WTC11 (cell line): Measurements from ENCODE around the gene FAM228A. TPM values are rescaled to one million over a fixed set of nuclear protein-coding genes. Genes with fewer than 3 reads are reported as not detected.

Source experiments
- ATAC-seq: fragments of 200-7000 bp; cut with Tn5 transposase; 2 replicates; pipeline ENCODE4 v1.10.0; 2021; ENCODE audit warnings: mild to moderate bottlenecking, moderate library complexity
- CTCF ChIA-PET: fragments of 300-600 bp; sonication (Branson Sonifier 250); formaldehyde crosslinking; loops from one replicate; lab custom pipeline; 2021; ENCODE audit warnings: antibody characterized with exemption; lab: Charles Lee
- POLR2A ChIA-PET: fragments of 350-600 bp; sonication (Branson Sonifier 250); formaldehyde crosslinking; loops from one replicate; lab custom pipeline; 2021; ENCODE audit warnings: antibody characterized with exemption; lab: Charles Lee
- DNase-seq: peaks from one replicate; pipeline ENCODE4 v3.0.0; 2021; ENCODE audit warnings: low spot score
- H3K27ac Mint-ChIP-seq: 2 replicates; pipeline ENCODE4 v1.8.0; 2021; ENCODE audit warnings: mixed read lengths
- H3K27me3 Mint-ChIP-seq: 2 replicates; pipeline ENCODE4 v1.8.0; 2021; ENCODE audit warnings: low read depth, mild to moderate bottlenecking, moderate library complexity, mixed read lengths
- H3K36me3 Mint-ChIP-seq: 2 replicates; pipeline ENCODE4 v1.8.0; 2021; ENCODE audit warnings: mixed read lengths
- H3K4me1 Mint-ChIP-seq: 2 replicates; pipeline ENCODE4 v1.8.0; 2022; ENCODE audit warnings: mixed read lengths
- H3K4me3 Mint-ChIP-seq: 2 replicates; pipeline ENCODE4 v1.8.0; 2021; ENCODE audit warnings: mild to moderate bottlenecking, moderate library complexity, mixed read lengths
- H3K9me3 Mint-ChIP-seq: 2 replicates; pipeline ENCODE4 v1.8.0; 2021; ENCODE audit warnings: mixed read lengths
- AFF4 ChIP-seq: sonication (generic); formaldehyde crosslinking; IDR thresholded peaks from 2 replicates; pipeline ENCODE4 v1.8.1; 2023; ENCODE audit warnings: mild to moderate bottlenecking, missing genetic modification reagents, borderline replicate concordance
- CREB1 ChIP-seq: sonication (generic); formaldehyde crosslinking; IDR thresholded peaks from 2 replicates; pipeline ENCODE4 v1.8.0; 2023; ENCODE audit warnings: mild to moderate bottlenecking, missing genetic modification reagents
- FOXP1 ChIP-seq: sonication (generic); formaldehyde crosslinking; IDR thresholded peaks from 2 replicates; pipeline ENCODE4 v1.8.0; 2022; ENCODE audit warnings: missing genetic modification reagents, mild to moderate bottlenecking, moderate library complexity, borderline replicate concordance
- JUN ChIP-seq: sonication (generic); formaldehyde crosslinking; IDR thresholded peaks from 2 replicates; pipeline ENCODE4 v1.8.0; 2023; ENCODE audit warnings: mild to moderate bottlenecking, missing genetic modification reagents
- KAT7 ChIP-seq: sonication (generic); formaldehyde crosslinking; IDR thresholded peaks from 2 replicates; pipeline ENCODE4 v1.8.1; 2023; ENCODE audit warnings: missing genetic modification reagents, mild to moderate bottlenecking, borderline replicate concordance
- NR2C2 ChIP-seq: sonication (generic); formaldehyde crosslinking; IDR thresholded peaks from 2 replicates; pipeline ENCODE4 v1.8.0; 2022; ENCODE audit warnings: mild to moderate bottlenecking, missing genetic modification reagents
- RORB ChIP-seq: fragments of 250-450 bp; sonication (Bioruptor Pico); IDR thresholded peaks from 2 replicates; pipeline ENCODE4 v1.9.0; 2021; ENCODE audit warnings: mild to moderate bottlenecking
- SMAD4 ChIP-seq: sonication (generic); formaldehyde crosslinking; IDR thresholded peaks from 2 replicates; pipeline ENCODE4 v1.8.0; 2022; ENCODE audit warnings: mild to moderate bottlenecking, missing genetic modification reagents
- TP53 ChIP-seq: sonication (generic); formaldehyde crosslinking; IDR thresholded peaks from 2 replicates; pipeline ENCODE4 v1.8.1; 2023; ENCODE audit warnings: mild to moderate bottlenecking, missing genetic modification reagents
- ZBTB21 ChIP-seq: sonication (generic); formaldehyde crosslinking; IDR thresholded peaks from 2 replicates; pipeline ENCODE4 v1.8.1; 2023; ENCODE audit warnings: mild to moderate bottlenecking, missing genetic modification reagents, borderline replicate concordance
- total RNA-seq: library from RNA; stranded (reverse); gene quantifications from 3 replicates; pipeline ENCODE4 v1.2.3, GENCODE V29; 2021
- TF ChIP-seq, protein P1 (sequence below): sonication (generic); formaldehyde crosslinking; IDR thresholded peaks from 2 replicates; pipeline ENCODE4 v1.8.0; 2023; ENCODE audit warnings: mild to moderate bottlenecking, missing genetic modification reagents
- TF ChIP-seq, protein P2 (sequence below): sonication (generic); formaldehyde crosslinking; IDR thresholded peaks from 2 replicates; pipeline ENCODE4 v1.8.0; 2022; ENCODE audit warnings: mild to moderate bottlenecking, missing genetic modification reagents
- TF ChIP-seq, protein P3 (sequence below): fragments of 250-450 bp; sonication (Bioruptor Pico); IDR thresholded peaks from 2 replicates; pipeline ENCODE4 v1.8.0; 2021; ENCODE audit warnings: mild to moderate bottlenecking
- TF ChIP-seq, protein P4 (sequence below): sonication (generic); formaldehyde crosslinking; IDR thresholded peaks from 2 replicates; pipeline ENCODE4 v1.8.1; 2023; ENCODE audit warnings: mild to moderate bottlenecking, moderate library complexity, missing genetic modification reagents

The FAM228A gene
- total RNA-seq, 1 experiment from 2014 or later = 0.09 TPM

DNA sequence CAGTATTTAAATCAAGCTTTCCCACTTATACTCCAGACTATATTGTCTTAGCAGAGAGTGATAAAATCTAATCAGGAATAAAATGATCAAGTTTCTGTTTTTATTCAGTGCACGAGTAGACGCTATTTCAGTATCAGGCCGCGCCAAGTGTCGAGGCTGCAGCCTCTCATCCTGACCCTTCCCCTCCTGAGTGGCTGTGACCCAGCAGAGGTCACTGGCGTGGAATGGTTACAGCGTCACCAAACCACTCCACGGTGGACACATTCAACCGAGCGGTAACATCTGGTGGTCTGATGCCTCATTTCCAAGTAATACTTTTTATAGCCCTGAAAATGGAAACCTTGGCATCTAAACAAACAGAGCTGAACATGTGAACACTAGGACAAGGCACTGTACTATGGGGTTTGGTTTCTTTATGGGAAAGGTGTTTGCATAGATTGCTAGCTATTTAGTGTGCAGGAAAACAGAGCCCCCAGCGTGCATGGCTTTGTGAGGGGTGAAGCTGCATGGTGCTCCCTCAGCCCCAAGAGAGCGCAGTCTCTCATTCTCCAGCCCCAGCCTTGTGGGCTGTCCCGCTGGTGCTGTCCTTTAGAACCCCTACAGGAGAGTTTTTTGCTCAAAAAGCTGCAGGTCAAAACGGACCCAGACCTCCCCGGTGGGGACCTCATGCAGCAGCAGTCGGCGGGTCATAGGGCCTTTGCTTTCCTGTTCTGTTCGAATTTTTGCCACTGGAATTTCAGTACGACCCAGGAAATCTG, 28.4 kb downstream of the FAM228A start (continued):
- TF ChIP-seq, protein P1, sequence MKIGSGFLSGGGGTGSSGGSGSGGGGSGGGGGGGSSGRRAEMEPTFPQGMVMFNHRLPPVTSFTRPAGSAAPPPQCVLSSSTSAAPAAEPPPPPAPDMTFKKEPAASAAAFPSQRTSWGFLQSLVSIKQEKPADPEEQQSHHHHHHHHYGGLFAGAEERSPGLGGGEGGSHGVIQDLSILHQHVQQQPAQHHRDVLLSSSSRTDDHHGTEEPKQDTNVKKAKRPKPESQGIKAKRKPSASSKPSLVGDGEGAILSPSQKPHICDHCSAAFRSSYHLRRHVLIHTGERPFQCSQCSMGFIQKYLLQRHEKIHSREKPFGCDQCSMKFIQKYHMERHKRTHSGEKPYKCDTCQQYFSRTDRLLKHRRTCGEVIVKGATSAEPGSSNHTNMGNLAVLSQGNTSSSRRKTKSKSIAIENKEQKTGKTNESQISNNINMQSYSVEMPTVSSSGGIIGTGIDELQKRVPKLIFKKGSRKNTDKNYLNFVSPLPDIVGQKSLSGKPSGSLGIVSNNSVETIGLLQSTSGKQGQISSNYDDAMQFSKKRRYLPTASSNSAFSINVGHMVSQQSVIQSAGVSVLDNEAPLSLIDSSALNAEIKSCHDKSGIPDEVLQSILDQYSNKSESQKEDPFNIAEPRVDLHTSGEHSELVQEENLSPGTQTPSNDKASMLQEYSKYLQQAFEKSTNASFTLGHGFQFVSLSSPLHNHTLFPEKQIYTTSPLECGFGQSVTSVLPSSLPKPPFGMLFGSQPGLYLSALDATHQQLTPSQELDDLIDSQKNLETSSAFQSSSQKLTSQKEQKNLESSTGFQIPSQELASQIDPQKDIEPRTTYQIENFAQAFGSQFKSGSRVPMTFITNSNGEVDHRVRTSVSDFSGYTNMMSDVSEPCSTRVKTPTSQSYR (CRISPR knock-in tag) = no peak
- TF ChIP-seq JUN (CRISPR knock-in tag) (no peak), SMAD4 (CRISPR knock-in tag) (no peak), ZBTB21 (CRISPR knock-in tag) (no peak), RORB (CRISPR knock-in tag) (no peak), AFF4 (no peak), TP53 (no peak), FOXP1 (CRISPR knock-in tag) (no peak), NR2C2 (CRISPR knock-in tag) (no peak), CREB1 (CRISPR knock-in tag) (no peak)
- TF ChIP-seq, protein P2, sequence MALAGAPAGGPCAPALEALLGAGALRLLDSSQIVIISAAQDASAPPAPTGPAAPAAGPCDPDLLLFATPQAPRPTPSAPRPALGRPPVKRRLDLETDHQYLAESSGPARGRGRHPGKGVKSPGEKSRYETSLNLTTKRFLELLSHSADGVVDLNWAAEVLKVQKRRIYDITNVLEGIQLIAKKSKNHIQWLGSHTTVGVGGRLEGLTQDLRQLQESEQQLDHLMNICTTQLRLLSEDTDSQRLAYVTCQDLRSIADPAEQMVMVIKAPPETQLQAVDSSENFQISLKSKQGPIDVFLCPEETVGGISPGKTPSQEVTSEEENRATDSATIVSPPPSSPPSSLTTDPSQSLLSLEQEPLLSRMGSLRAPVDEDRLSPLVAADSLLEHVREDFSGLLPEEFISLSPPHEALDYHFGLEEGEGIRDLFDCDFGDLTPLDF (CRISPR knock-in tag) = no peak
- TF ChIP-seq, protein P3, sequence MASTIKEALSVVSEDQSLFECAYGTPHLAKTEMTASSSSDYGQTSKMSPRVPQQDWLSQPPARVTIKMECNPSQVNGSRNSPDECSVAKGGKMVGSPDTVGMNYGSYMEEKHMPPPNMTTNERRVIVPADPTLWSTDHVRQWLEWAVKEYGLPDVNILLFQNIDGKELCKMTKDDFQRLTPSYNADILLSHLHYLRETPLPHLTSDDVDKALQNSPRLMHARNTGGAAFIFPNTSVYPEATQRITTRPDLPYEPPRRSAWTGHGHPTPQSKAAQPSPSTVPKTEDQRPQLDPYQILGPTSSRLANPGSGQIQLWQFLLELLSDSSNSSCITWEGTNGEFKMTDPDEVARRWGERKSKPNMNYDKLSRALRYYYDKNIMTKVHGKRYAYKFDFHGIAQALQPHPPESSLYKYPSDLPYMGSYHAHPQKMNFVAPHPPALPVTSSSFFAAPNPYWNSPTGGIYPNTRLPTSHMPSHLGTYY (CRISPR knock-in tag) = no peak

DNA sequence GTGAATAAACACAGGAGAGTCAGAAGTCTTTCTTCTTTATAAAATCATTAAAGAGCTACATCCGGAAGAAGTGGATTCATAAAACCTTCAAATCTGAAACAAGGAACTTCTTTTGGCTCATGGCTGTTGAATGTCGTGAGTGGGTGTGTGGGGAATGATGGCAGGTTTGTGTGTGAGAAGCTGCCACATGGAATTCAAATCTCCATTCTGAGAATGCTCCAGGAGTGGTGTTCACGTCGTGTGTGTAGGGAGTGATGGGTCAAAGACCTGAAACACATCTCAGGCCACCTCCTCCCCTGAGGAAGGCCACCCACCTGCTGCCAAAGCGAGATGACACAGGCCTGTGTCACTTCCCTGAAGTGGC, 28.9 kb downstream of the FAM228A start:
- H3K9me3 Mint-ChIP-seq = no peaks in the 10 kb centered on the region
- peaks cover 4% of the 10 kb centered on the region; the same call in 1 of the 2 replicates for H3K36me3 Mint-ChIP-seq
- DNase-seq (no peak), ATAC-seq (no peak)
- TF ChIP-seq RORB (CRISPR knock-in tag) (no peak), KAT7 (CRISPR knock-in tag) (no peak)
- TF ChIP-seq, protein P4, sequence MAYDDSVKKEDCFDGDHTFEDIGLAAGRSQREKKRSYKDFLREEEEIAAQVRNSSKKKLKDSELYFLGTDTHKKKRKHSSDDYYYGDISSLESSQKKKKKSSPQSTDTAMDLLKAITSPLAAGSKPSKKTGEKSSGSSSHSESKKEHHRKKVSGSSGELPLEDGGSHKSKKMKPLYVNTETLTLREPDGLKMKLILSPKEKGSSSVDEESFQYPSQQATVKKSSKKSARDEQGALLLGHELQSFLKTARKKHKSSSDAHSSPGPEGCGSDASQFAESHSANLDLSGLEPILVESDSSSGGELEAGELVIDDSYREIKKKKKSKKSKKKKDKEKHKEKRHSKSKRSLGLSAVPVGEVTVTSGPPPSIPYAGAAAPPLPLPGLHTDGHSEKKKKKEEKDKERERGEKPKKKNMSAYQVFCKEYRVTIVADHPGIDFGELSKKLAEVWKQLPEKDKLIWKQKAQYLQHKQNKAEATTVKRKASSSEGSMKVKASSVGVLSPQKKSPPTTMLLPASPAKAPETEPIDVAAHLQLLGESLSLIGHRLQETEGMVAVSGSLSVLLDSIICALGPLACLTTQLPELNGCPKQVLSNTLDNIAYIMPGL (CRISPR knock-in tag) = no peak
- no peak overlapping the region for H3K4me3 Mint-ChIP-seq
- ChIA-PET CTCF (interaction anchor here (1.0 kb wide), 1 partner anchor 379 kb away, joined by 3 read pairs; no protein-coding TSS in a partner anchor), POLR2A (interaction anchor here (0.6 kb wide), 1 partner anchor 153 kb away, joined by 3 read pairs; no protein-coding TSS in a partner anchor)
- no peak overlapping the region; the same call in 1 of the 2 replicates for H3K27ac Mint-ChIP-seq
- 0 out of 2 replicates have a peak, but pooled peaks cover 3% of the 10 kb centered on the region for H3K4me1 Mint-ChIP-seq
- no peaks in the 10 kb centered on the region for H3K27me3 Mint-ChIP-seq
